ENCODE data around the gene LMF2. TPM values are rescaled to one million over a fixed set of nuclear protein-coding genes. Genes with fewer than 3 reads are reported as not detected.
A peak's percentile ranks its signal among the peaks of the same experiment; 100 is the strongest.

LMF2 gene
- polyA plus RNA-seq, 3 donors: 15.0 to 145 (median 16.6) TPM

- H3K27ac Mint-ChIP-seq: peak overlapping the region in 1 of 7 donors; percentile 61
Measured at GRCh38 chr22:50479721-50480120, 27.8 kb downstream of the LMF2 start.

DNA sequence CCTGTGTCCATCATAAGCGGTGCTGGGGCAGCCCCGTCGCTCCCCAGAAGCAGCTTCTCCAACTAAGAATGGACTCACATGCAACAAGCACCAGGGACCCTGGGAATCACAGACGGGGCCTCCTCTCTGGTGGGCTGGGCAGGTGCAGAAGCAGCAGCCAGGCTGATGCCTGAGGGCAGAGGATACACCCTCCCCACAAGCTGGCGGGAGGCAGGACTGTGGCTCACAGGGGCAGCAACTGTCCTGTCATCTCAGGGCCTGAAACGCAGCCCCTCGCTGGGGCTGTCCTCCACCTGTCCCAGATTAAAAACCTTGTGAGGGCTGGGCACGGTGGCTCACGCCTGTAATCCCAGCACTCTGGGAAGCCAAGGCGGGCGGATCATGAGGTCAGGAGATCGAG is 29.6 kb downstream of the LMF2 start:
- H3K4me3 Mint-ChIP-seq: peak overlapping the region in 1 of 2 donors; percentile 39

More at GRCh38 chr22:50479721-50480120, 27.8 kb downstream of the LMF2 start:
- H3K27ac ChIP-seq (ENCODE audit: low read depth in 1 of 2, low read length in 2 of 2): no peak overlapping the region
- intact Hi-C loops (cut with micrococcal nuclease): no loop called here
- H3K4me2 ChIP-seq (replicated peaks; ENCODE audit: extremely low read depth, low read length, poor library complexity, severe bottlenecking): no peak overlapping the region
- Mint-ChIP-seq H3K4me3 (peak overlapping the region in 1 of 2 donors; percentile 82), H3K9me3 (peaks cover 0 to 12% (median 6%) of the 10 kb centered on the region in 7 donors), H3K4me1 (peaks cover 6% of the 10 kb centered on the region), H3K36me3 (peaks cover 0 to 2% of the 10 kb centered on the region in 2 donors), H3K27me3 (ENCODE audit: low read depth in 3 of 3) (peaks cover 37 to 76% (median 42%) of the 10 kb centered on the region in 3 donors)
- peaks cover 9 to 48% of the 10 kb centered on the region in 2 donors for H3K27me3 ChIP-seq (ENCODE audit: control insufficient read depth in 2 of 2, insufficient read depth in 2 of 2, low read length in 2 of 2)
- H3K4me1 ChIP-seq (ENCODE audit: control insufficient read depth in 1 of 2, insufficient read depth in 2 of 2, low read length in 2 of 2): peaks cover 9 to 22% of the 10 kb centered on the region in 2 donors
- no peaks in the 10 kb centered on the region for H3K79me2 ChIP-seq (ENCODE audit: insufficient read depth, low read length)
- H3K9ac ChIP-seq (ENCODE audit: insufficient read depth, low read length, poor library complexity, severe bottlenecking): no peak overlapping the region
- no peaks in the 10 kb centered on the region for H3K9me3 ChIP-seq (replicated peaks in 1 of 2; ENCODE audit: control insufficient read depth in 1 of 2, insufficient read depth in 1 of 2, low read length in 2 of 2)
- no peak overlapping the region for H2AFZ ChIP-seq (ENCODE audit: insufficient read depth, low read depth, low read length, poor library complexity, severe bottlenecking)
- no peak for TF ChIP-seq CTCF (IDR thresholded peaks at IDR 0.05)
- H3K36me3 ChIP-seq (replicated peaks in 1 of 2; ENCODE audit: control insufficient read depth in 1 of 2, insufficient read depth in 2 of 2, low read length in 2 of 2): no peaks in the 10 kb centered on the region
- H4K20me1 ChIP-seq (ENCODE audit: insufficient read depth, low read length): no peaks in the 10 kb centered on the region
- 54% methylated on average over 6 of the region's 11 CpGs for WGBS (ENCODE audit: insufficient coverage)
- H3K4me3 ChIP-seq (replicated peaks in 1 of 3; ENCODE audit: low read depth in 2 of 3, low read length in 3 of 3): no peak overlapping the region
- DNase-seq: no peak

More for the DNA sequence above, 29.6 kb downstream of the LMF2 start:
- Mint-ChIP-seq H3K27me3 (ENCODE audit: low read depth in 3 of 3) (peaks cover 33 to 64% (median 42%) of the 10 kb centered on the region in 3 donors), H3K4me1 (peaks cover 19% of the 10 kb centered on the region), H3K9me3 (peaks cover 0 to 12% (median 6%) of the 10 kb centered on the region in 7 donors), H3K27ac (no peak overlapping the region), H3K36me3 (peaks cover 4% of the 10 kb centered on the region in 2 donors)
- peaks cover 22 to 36% of the 10 kb centered on the region in 2 donors for H3K4me1 ChIP-seq (ENCODE audit: control insufficient read depth in 1 of 2, insufficient read depth in 2 of 2, low read length in 2 of 2)
- no peak for DNase-seq
- H3K27me3 ChIP-seq (ENCODE audit: control insufficient read depth in 2 of 2, insufficient read depth in 2 of 2, low read length in 2 of 2): peaks cover 9 to 40% of the 10 kb centered on the region in 2 donors
- H3K27ac ChIP-seq (ENCODE audit: low read depth in 1 of 2, low read length in 2 of 2): no peak overlapping the region
- H3K79me2 ChIP-seq (ENCODE audit: insufficient read depth, low read length): peaks cover 15% of the 10 kb centered on the region
- H4K20me1 ChIP-seq (ENCODE audit: insufficient read depth, low read length): peaks cover 14% of the 10 kb centered on the region
- WGBS (ENCODE audit: insufficient coverage): 98% methylated on average over 5 of the region's 12 CpGs
- no peak for TF ChIP-seq CTCF (IDR thresholded peaks at IDR 0.05)
- H3K36me3 ChIP-seq (replicated peaks in 1 of 2; ENCODE audit: control insufficient read depth in 1 of 2, insufficient read depth in 2 of 2, low read length in 2 of 2): no peaks in the 10 kb centered on the region
- H3K4me3 ChIP-seq (replicated peaks in 1 of 3; ENCODE audit: low read depth in 2 of 3, low read length in 3 of 3): no peak overlapping the region
- H2AFZ ChIP-seq (ENCODE audit: insufficient read depth, low read depth, low read length, poor library complexity, severe bottlenecking): no peak overlapping the region
- no peak overlapping the region for H3K9ac ChIP-seq (ENCODE audit: insufficient read depth, low read length, poor library complexity, severe bottlenecking)
- intact Hi-C loops (cut with micrococcal nuclease): no loop called here
- H3K9me3 ChIP-seq (replicated peaks in 1 of 2; ENCODE audit: control insufficient read depth in 1 of 2, insufficient read depth in 1 of 2, low read length in 2 of 2): no peaks in the 10 kb centered on the region
- H3K4me2 ChIP-seq (replicated peaks; ENCODE audit: extremely low read depth, low read length, poor library complexity, severe bottlenecking): no peak overlapping the region
